Parathyroid adenoma (tissue), 2 donors: ENCODE results near the gene SYNJ1.

Experiments
- H2AFZ ChIP-seq: fragments of 300-600 bp; sonication (generic); one replicate; pipeline ENCODE4 v1.7.0; 2017; ENCODE audit warnings: antibody characterized with exemption, mild to moderate bottlenecking
- H3K27ac ChIP-seq: fragments of 300-600 bp; sonication (generic); one replicate; pipeline ENCODE4 v1.7.0; 2017
- H3K27me3 ChIP-seq: fragments of 300-600 bp; sonication (generic); one replicate; pipeline ENCODE4 v1.7.0; 2017; ENCODE audit warnings: low read length; ENCODE audit not compliant: control insufficient read depth, insufficient read depth
- H3K36me3 ChIP-seq: fragments of 300-600 bp; sonication (generic); one replicate; pipeline ENCODE4 v1.7.0; 2017; ENCODE audit warnings: low read length; ENCODE audit not compliant: control insufficient read depth, insufficient read depth
- H3K4me1 ChIP-seq: fragments of 300-600 bp; sonication (generic); one replicate; pipeline ENCODE4 v1.7.0; 2017; ENCODE audit warnings: control low read depth
- H3K4me2 ChIP-seq: fragments of 300-600 bp; sonication (generic); one replicate; pipeline ENCODE4 v1.7.0; 2017; ENCODE audit warnings: low read length
- H3K4me3 ChIP-seq: fragments of 300-600 bp; sonication (generic); one replicate; pipeline ENCODE4 v1.7.0; 2017; ENCODE audit warnings: low read depth, low read length
- H3K79me2 ChIP-seq: fragments of 300-600 bp; sonication (generic); one replicate; pipeline ENCODE4 v1.7.0; 2017; ENCODE audit warnings: control low read depth
- H3K9ac ChIP-seq: fragments of 300-600 bp; sonication (generic); one replicate; pipeline ENCODE4 v1.7.0; 2017; ENCODE audit warnings: mild to moderate bottlenecking
- H3K9me3 ChIP-seq: fragments of 300-600 bp; sonication (generic); one replicate; pipeline ENCODE4 v1.7.0; 2017; ENCODE audit warnings: low read length; ENCODE audit not compliant: control insufficient read depth
- CTCF ChIP-seq: fragments of 300-600 bp; sonication (generic); IDR thresholded peaks from one replicate; pipeline ENCODE4 v1.7.0; 2017; ENCODE audit warnings: antibody characterized with exemption, mild to moderate bottlenecking
- donor health status: primary hyperparathyroidism.

SYNJ1 gene

GRCh38 chr21:32713726-32714125, 14.1 kb downstream of the SYNJ1 start:
- H2AFZ ChIP-seq: no peak overlapping the region
- no peaks in the 10 kb centered on the region for H3K36me3 ChIP-seq
- H3K4me2 ChIP-seq: no peak overlapping the region
- no peak overlapping the region for H3K27ac ChIP-seq
- H3K27me3 ChIP-seq: no peaks in the 10 kb centered on the region
- H3K4me1 ChIP-seq: no peaks in the 10 kb centered on the region
- H3K4me3 ChIP-seq: no peak overlapping the region
- TF ChIP-seq CTCF: no peak
- no peaks in the 10 kb centered on the region for H3K9me3 ChIP-seq
- no peak overlapping the region for H3K9ac ChIP-seq
- no peaks in the 10 kb centered on the region for H3K79me2 ChIP-seq

- Histone ChIP-seq H3K9ac (no peak overlapping the region), H3K4me2 (no peak overlapping the region), H3K36me3 (no peaks in the 10 kb centered on the region), H3K4me1 (no peaks in the 10 kb centered on the region), H3K27me3 (no peaks in the 10 kb centered on the region), H3K4me3 (no peak overlapping the region), H3K27ac (no peak overlapping the region), H3K9me3 (no peaks in the 10 kb centered on the region), H2AFZ (no peak overlapping the region), H3K79me2 (no peaks in the 10 kb centered on the region)
- TF ChIP-seq CTCF: no peak
Measured at GRCh38 chr21:32712641-32713040, 15.2 kb downstream of the SYNJ1 start.

- H3K36me3 ChIP-seq: no peaks in the 10 kb centered on the region
- H3K9me3 ChIP-seq: no peaks in the 10 kb centered on the region
- H3K27me3 ChIP-seq: no peaks in the 10 kb centered on the region
- no peaks in the 10 kb centered on the region for H3K4me1 ChIP-seq
- H3K4me3 ChIP-seq: no peak overlapping the region
- H3K9ac ChIP-seq: no peak overlapping the region
- no peak overlapping the region for H2AFZ ChIP-seq
- no peak overlapping the region for H3K27ac ChIP-seq
- H3K4me2 ChIP-seq: no peak overlapping the region
- no peak for TF ChIP-seq CTCF
- H3K79me2 ChIP-seq: no peaks in the 10 kb centered on the region
Measured at GRCh38 chr21:32712043-32712442, 15.8 kb downstream of the SYNJ1 start.

DNA sequence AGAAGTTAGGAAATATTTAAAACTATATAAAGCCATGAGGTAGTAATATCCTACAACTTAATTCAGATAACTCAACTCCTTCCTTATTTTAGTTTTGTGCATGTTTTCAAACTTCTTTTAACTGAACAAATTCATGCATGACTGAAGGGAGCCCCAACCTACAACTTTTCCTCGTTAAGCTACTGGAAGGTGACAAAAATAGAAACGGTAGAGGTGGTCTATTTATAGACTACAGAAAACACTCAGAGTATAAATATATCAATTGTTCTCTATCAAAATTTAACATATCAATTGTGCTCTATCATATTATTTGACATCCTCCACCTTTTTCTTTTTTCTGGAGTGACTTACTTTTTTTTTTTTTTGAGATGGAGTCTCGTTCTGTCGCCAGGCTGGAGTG, 16.8 kb downstream of the SYNJ1 start:
- Histone ChIP-seq H3K36me3 (no peaks in the 10 kb centered on the region), H3K27ac (no peak overlapping the region), H3K4me1 (no peaks in the 10 kb centered on the region), H2AFZ (no peak overlapping the region), H3K4me2 (peak overlapping the region; percentile 11), H3K79me2 (no peaks in the 10 kb centered on the region), H3K9ac (no peak overlapping the region), H3K9me3 (no peaks in the 10 kb centered on the region), H3K27me3 (no peaks in the 10 kb centered on the region), H3K4me3 (no peak overlapping the region)
- TF ChIP-seq CTCF: no peak

GRCh38 chr21:32710069-32710784, 17.6 kb downstream of the SYNJ1 start:
- H2AFZ ChIP-seq: no peak overlapping the region
- no peak overlapping the region for H3K4me3 ChIP-seq
- no peak for TF ChIP-seq CTCF

More at GRCh38 chr21:32710069-32710784, 17.6 kb downstream of the SYNJ1 start:
- H3K79me2 ChIP-seq: peaks cover 3% of the 10 kb centered on the region
- H3K9ac ChIP-seq: no peak overlapping the region
- no peaks in the 10 kb centered on the region for H3K9me3 ChIP-seq
- H3K27me3 ChIP-seq: no peaks in the 10 kb centered on the region
- no peak overlapping the region for H3K4me2 ChIP-seq
- H3K27ac ChIP-seq: no peak overlapping the region
- no peaks in the 10 kb centered on the region for H3K36me3 ChIP-seq
- no peaks in the 10 kb centered on the region for H3K4me1 ChIP-seq
